CD4-positive, alpha-beta T cell treated with Interleukin-4 for 1 hour (primary cell): ENCODE measurements around the gene SUMF1.

Experiments
- DNase-seq, 2 donors: peaks; one replicate each; pipeline ENCODE4 v3.0.0-alpha.2; 2020 to 2022

SUMF1 gene

DNA sequence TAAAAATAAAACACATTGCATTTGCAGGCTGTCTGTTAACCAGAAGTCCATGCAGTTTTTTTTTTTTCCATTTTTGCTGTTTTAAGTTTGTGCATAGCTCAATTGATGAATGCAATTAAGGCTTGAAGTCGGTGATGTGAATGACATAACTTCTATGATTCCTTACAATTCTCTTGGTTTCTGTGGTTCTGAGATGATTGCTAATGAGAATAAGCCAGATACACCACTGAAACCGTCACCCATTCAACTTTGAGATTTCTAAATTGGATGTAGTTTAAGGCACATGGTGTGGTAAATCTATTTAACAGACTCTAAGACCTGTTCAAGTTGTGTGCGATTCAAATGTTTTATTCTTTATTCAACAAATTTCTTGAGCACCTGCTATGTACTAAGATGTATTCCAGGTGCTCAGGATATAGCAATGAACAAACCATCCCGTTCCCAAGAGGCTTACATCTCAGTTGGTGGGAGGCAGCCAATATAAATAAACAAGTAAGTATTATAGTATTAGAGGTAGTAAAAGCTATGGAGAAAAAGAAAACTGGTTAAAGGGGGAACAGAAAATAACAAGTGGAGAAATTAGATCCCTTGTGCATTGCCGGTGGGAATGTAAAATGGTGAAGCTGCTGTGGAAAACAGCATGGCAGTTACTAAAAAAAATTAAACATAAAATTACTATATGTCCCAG lies 30.1 kb upstream of the SUMF1 start:
- DNase-seq = no peak

DNA sequence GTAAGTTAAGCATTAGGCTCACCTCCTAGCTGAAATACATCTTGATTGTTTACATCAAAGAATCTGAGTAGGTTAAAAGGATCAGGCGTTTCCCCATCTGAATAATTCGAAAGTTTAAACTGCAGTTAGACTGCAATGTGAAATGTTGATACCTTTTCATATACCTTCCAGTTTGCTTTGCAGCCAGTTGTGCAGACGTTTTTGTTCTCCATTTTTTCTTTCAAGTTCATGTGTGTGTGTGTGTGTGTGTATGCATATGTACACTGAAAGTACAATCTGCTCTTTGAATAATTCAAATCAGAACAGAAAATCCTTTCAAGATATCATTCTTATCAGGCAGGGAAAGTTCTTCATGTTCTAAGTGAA lies 29.0 kb upstream of the SUMF1 start:
- DNase-seq = no peak

DNA sequence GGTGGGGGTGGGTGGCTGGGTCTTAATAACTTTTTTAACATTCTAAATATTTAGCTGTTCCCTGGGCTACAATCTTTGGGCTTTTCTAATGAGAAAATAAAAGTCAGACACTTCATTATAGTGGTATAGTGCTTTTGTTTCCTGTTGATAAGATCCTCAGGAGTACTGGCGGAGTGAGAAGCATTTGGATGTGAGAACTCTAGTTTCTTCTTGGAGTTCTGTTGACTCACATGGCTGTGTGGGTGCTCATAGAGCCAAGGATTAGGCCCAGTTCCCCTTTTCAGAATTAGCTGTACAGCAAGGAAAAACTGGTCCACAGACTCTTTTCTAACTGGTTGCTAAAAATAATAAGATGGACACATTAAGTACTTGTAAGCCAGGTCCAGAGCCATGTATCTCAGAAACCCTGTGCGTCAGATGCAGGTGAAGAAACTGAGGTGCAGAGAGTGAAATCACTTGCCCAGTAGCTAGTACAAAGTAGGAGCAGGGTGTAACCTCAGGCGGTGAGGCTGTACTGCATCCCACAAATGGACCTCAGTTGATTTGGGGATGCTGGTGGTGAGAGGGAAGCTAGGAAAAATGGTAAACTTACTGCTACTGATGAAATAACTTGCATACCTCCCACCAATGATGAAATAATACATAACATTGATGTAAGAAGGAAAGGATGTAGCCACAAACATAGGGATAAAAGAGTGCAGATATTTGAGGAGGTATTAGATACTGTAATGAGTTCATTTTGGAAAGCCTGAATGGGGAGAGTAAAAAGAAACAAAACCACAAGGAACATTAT lies 28.4 kb upstream of the SUMF1 start:
- no peak for DNase-seq

DNA sequence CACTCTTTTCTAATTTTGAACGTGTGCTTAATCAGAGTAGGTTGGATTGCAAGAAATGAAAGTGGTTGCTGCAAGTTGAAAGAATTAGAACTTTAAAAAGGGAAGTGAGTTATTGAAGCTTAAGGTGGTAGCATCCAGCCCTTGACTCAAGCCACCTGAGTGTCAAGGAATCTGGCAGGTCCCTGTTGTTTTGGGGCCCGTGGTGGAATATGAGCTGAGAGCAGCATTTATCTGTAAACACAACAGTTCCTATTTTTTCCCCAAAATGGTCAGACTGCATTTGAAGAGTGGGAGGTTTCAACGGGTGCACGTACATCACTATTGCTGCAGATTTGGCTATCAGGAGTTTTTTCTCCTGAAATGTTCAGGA lies 27.8 kb upstream of the SUMF1 start:
- DNase-seq = no peak

DNA sequence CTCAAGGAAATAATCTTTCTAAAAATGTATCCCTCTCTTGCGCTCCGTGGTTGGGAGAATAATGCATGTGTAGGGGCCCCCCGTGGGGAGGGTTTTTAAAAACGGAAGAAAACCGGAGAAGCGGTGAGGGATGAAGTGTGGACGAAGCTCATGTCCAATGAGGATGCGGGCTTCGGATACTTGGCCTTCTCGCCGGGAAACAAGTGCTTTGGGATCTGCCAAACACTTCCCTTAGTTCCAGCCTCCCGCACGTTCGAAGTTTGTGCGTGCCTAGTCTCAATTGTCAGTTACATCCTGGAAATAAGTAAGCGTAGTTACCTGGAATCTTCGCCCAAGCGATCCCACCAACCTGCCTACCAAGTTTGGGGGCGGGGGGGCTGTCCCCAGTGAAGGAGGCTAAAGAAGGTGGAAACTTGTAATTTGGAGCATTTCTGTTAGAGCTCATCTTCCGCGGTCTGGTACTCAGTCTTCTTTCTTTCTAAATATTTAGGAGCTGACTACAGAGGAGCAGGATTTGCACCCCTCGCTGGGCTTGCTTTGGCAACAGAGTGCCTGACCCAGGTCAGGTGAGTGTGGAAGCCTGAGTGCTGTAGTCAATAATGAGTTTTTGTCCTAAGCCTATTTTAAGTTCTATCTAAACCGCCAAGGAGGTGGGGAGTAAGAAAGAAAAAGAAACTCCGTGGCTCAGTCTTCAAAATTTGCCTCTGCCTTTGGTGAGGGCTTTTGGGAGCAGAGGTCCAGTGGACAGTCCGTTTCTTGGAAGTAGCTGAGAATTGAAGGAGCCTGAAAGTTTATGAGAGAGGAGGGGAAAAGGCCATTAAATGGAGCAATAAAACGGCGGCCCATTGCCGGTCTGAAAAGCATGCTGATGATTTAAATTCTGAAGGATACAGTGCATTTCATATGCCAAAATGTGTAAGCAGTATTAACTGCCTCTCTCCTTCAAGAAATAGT lies 27.1 kb upstream of the SUMF1 start:
- no peak for DNase-seq

DNA sequence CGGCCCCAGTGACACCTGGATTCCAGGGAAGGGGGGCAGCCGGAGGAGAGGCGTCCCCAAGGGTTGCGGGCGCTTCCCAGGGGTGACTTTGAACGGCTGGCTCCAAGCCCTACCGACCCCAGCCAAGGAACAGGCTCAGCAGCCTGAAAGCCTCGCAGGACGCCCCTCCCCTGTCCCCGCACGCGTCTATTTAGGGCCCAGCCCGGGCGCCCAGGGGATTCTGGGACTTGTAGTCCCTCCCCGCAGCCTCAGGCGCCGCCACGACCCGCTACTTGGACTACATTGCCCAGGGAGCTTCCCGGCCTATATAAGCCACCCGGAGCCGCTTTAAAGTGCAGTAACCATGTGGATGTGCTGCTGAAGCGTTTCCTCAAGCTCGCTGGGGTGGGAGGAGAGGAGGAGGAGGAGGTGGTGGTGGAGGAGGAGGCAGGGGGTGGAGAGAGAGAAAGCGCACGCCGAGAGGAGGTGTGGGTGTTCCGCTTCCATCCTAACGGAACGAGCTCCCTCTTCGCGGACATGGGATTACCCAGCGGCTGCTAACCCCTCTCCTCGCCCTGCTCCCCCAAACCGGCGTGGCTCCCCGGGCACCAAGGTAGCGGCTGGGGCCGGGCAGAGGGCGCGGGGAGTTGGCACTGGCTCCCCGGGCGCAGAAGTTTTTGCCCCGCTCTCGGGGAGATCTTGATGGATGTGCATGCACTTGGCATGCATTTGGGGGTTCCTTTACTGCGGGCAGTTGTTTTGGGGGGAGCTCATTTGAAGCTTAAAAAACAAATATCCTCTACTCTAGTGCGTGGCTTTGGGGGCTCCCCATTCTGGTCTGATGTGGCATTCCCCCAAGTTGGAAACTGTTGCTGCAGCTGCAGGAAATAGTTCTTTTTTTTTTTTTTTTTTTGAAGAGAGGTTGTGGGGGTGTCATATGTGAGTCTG lies 26.2 kb upstream of the SUMF1 start, which contains the start of gene ITPR1:
TSS of gene ITPR1 (plus strand) at position 335 of the 927 bp plus-strand sequence. CDS start 23,144 bp downstream, outside the sequence.
- DNase-seq = peak; percentile 99

DNA sequence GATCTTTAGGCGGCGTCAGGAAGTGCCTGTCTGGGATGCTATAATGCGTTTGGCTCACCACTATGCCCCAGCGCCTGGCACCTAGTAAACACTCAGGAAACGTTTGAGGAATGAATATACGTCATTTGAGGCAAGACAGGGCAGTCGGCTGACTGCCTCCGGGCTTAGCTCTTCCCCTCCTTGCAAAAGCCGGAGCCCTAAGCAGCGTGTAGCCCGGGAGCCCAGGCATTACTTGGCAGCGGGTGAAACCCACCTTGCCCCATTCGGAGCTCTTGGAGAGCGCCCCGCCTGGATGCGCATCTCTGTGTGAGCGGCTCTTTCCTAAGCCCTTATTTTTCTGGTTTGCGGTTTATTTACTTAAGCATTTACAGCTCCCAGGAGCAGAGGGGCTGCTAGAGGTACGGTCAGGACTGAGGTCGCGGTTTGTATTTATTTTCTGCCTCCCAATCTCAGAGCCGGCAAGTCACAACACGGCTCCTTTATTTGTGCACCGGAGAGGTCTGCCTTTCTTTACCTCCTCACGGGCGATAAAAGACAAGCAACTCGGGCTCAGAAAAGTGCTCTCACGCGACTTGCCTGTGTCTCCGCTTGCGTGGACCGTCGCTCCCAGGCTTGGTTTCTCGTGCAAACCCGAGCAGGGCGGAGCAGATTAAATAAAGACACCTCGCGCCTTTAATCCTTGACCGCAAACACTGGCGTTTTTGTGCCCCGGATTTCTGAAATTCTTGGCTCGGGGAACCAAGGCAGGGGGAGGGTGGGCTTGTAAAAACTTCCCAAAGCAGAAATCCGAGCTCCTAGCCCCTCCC lies 25.3 kb upstream of the SUMF1 start:
- peak; percentile 41 to 47 for DNase-seq

DNA sequence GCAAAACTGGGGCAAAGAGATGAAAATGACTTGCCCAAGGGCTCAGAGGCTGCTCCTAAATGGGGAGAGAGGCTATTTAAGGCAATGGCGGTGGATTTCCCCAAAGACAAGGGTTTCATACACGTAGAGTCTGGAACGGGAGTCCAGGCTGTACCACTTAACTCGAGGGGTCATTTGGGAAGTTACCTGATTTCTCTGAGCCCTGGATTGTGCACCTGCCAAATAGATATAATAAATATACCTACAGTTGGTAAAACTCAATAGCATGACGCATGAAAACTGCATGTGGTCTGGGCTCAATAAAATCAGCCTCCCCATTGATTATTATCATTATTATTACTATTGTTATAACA lies 24.8 kb upstream of the SUMF1 start:
- DNase-seq = no peak

DNA sequence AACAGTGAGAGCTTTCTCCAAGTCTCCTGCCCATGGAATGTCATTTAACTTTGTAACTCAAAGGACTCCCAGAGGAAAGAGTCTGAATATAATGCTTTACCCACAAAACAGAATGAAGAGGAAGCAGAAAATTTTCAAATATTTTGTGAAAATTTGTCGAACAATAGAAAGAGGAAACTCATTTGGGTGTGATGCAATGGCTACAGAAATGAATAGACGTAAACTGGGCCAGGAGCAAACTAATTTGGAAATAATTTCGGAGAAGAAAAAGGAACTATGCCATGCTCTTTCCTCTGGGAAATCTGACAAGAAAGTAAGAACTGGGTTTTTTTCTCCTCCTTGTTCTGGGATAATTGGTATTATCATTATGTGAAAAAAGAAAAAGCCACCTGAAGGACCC lies 11.2 kb upstream of the SUMF1 start:
- DNase-seq = no peak

DNA sequence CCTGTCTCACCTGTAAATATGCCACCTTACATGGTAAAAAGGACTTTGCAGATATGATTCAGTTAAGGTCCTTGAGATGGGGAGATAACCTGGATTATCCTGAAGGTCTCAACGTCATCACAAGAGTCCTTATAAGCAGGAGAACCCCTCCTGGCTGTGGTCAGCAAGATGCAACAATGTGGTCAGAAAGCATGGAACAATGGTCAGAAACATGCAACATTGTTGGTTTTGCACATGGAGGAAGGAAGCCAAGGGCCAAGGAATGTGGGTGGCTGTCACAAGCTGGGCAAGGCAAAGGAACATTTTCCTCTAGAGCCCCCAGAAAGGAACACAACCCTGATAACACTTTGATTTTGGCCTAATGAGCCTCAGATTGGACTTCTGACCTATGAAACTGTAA lies 9.4 kb upstream of the SUMF1 start:
- DNase-seq = no peak

DNA sequence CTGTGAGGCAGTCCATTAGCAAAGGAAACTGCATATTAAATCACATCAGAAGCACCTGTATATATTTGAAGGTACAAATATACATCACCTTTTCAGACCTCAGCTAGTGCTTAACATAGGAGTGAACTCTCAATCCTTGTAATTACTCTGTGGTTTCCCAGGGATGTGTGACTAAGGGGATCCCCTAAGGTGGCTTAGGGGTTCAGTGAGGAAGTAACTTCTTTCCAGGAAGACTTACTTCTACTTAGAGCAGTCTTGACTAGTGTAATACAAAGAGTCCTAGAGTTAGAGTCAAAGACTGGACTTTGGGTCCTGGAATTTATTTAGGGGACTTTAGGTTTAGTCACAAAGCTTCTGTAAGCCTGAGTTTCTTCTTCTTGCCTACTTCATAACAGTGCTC lies 8.7 kb upstream of the SUMF1 start:
- no peak for DNase-seq

DNA sequence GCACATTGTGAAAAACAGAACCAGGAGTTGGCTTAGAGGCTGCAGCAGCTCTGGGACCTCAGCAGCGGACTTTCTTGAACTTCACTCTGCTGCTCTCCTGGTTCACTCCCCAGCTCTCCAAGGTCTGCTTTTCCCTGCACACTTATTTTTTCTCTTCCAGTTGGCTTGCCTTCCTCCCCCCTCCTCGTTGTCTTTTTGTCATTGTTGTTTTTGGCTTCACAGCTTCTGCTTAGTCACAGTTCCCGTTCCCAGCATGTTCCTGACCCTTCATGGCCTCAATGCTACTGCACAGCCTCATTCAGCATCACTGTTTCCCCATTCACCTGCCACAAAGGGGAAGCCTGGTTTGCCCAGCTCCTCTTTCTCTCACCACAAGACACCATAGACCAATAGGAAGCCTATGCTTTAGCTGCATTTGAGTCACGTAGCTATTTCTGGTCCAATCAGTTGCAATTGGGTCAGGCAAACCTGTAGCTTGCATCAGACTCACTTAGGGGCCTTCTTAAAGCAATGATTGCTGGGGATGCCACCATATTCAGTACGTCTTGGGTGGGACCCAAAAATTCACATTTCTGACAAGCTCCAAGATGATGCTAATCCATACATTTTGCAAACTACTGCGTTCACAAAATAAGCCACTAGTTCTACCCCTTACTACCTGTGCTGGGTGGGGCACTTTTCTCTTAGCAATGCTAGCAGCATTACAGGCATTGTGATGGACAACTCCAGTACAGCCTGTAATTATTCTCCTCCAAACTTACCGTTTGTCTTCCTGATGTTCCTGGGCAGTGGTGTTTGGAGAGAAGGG lies 7.8 kb upstream of the SUMF1 start:
- DNase-seq = peak; percentile 26 to 69

DNA sequence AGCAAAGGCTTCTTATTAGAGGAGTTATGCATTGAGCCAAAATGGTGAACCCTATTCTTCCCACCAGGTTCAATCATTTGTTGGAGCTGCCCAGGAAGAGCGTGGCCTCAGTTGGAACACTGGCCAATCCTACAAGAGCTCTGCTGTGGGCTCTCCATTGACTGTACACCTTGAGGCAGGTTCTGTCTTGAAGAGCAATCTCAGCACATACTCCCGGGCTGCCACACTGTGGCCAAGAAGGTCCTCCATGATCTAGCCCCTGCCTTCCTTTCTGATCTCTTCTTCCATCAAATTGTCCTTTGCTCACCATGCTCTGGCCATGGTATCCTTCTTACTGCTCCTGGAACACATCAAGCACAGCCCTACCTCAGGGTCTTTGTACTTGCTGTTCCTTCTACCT lies 5.7 kb upstream of the SUMF1 start:
- DNase-seq = no peak

DNA sequence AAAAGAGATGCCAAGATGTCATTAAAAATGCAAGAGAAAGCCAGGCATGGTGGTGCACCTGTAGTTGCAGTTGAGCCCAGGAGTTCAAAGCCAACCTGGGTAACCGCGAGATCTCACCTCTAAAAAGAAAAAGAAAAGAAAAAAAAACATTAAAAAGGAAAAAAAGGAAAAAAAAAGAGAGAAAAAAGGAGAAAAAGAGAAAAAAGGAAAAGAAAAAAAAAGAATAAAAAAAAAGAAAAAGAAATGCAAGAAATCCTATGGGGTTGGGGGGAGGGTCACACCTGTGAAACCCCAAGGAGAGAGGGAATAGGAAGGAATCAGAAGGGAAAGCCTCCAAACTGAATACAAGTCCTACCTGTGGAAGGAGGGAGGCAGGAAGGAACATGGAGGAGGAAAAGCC lies 5.2 kb upstream of the SUMF1 start:
- no peak for DNase-seq

DNA sequence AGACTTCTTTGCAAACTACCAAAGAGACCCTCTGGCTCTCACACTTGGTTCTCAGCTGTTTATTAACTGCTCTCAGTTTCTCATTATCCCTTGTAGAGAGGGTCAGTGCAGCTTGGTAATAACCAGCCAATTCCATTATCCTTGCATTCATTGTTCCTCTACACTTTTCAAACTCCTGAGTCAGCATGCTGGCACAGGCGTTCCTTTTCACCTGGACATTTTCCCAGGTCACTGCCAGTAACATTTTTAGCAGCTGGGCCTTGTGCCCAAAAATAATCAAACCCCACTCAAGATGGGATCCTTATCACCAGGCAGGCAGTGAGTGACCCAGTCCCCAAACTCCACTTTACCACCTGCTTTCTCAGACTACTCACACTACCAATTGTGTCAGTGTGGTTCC lies 4.8 kb upstream of the SUMF1 start:
- no peak for DNase-seq

DNA sequence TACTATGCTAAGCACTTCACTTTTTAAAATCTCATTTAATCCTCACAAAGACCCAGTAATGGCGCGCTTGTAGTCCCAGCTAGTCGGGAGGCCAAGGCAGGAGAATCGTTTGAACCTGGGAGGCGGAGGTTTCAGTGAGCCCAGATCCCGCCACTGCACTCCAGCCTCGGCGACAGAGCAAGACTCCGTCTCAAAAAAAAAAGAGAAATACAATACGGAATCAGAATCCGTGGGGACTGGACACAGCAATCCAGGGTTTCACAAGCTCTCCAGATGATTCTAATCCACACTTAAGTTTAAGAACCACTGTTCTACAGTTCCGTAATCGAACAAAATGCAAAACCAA lies 426 bp upstream of the SUMF1 start:
- DNase-seq = no peak

DNA sequence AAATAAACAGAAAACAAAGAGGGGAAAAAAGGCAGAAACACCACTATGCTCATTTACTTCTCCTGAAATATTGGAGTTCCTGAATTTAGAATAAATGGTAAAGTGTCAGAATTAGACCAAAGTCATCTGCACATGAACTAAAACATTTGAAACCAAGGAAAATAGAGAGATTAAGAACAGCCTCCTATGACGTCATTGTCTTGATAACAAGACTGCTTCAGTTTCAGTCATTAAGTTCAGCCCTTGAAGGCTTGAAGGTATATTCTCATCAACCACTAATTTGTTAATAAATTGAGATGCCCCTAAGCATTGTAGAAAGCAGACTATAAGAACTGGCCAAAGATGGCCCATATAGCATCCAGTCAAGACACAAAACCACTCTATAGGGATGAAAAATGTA lies 2.5 kb downstream of the SUMF1 start:
- DNase-seq = no peak

DNA sequence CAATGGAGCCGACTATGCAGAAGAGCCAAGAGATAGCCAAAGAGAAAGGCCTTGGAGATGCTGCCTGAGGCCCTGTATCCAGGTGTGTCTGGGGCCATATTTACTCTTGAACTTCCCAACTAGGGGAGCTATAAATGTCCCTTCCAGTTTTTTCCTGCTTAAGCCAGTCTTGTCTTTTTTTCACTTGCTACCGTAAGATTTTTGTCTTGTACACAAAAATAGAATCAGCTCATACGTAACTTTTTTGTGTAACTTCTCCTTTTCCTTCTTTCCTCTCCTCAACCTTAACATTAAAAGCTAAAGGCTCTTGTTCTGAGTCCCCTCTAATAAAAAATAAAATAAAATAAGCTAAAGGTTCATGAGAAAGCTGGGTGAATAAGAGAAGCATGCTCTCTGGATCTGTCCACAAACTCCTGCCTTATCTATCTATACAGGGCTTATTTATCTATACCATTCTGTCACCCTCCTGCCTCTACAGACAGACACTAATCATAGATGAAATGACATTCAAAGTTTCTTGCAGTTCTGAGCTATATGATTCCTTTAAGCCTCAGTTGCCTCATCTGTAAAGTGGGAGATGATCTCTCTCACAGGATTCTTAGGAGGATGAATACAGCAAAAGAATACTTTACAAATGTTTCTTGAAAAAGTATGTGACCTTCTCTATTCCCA lies 4.6 kb downstream of the SUMF1 start:
- DNase-seq = no peak

DNA sequence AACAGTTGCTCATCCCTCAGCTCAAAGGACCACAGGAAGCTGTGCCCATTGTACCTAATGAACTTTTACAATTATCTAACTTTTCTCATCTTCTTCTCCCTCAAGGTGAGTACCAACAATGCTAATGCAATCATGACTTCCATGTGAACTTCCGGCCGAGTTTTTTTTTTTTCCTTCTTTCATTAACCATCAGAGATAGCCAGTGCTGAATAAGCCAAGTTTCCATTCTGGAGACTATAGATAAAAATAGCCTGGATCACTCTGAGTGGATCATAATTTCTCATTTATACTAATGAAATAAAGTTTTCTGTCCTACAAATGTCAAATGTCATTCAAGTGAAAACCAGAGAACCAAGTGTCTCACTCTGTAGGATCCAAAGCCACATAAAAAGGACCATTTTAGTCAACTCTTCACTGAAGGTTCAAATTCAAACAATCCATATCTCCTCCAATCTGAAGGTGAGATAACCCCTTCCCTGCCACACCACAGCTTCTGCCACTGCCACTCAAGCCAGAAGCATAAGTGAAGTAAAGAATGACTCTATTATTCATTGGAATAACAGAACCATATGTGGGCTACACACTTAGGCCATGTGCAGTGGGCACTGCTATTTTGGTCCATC lies 5.5 kb downstream of the SUMF1 start:
- DNase-seq = no peak

DNA sequence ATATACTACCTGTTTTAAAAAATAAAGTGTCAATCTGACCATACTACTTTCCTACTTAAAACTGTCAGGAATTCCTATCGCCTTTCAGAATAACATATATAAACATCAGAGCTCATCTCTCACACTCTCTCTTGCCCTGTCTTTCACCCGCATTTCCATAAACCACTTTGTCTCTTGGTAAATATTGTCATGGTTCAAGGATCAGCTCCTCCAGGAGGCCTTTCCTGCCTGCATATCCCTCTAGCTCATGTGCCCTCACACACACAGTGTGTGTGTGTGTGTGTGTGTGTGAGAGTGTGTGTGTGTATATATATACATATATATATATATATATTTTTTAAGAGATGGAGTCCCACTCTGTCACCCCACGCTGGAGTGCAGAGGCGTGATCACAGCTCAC lies 6.7 kb downstream of the SUMF1 start:
- no peak for DNase-seq
